ENCODE measurements around the gene TPK1. TPM values are rescaled to one million over a fixed set of nuclear protein-coding genes. Genes with fewer than 3 reads are reported as not detected.

Gene TPK1
- total RNA-seq, 8 experiments from 2014 or later, result 3.9 to 18.0 (median 8.4) TPM

DNA sequence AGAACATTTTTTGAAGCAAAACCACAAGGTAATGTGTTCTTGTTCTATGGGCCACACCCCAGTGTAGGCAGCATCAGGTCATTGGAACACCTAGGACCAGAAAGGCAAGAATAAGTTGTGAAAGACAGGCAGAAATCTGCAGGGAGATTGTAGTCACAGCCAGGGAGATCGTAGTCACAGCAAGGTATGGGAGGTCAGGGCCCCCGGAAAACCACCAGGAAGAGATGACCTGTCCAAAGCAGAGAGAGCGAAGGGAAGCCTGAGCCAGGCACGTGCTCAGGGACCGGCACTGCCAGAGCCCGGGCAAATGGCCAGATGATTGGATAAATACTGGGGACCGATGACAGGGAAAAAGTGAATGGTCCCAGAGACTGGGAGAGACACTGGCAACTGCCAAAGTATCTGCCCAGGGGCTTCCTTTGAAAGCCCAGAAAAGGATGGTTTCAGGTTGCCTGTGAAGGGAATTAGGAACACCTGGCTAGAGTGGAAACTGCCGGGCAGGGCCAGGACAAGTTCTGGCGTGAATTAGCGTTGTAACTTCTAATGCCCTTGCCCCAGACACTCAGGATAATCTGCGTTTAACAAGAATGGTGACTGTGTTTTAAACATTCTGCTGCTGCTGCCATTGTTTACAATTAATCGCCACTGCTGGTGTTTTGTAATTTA is 428.5 kb downstream of the TPK1 start:
- in situ Hi-C loops (cut with MboI; ENCODE audit: low pct_unique_long_range_greater_than_20kb in 2 of 9, low sequenced_read_pairs in 9 of 9, unreplicated experiment in 9 of 9), result no loop called here
- ATAC-seq (replicated peaks in 6 of 8), result no peak
- Histone ChIP-seq H3K27ac (no peak overlapping the region), H3K4me1 (replicated peaks in 1 of 2) (peaks cover 0 to 5% of the 10 kb centered on the region in 2 donors), H3K4me3 (no peak overlapping the region)
- 10 to 100% (median 76%) methylated on average over 2 to 10 of the region's 12 CpGs for WGBS, 10 experiments

- H3K4me3 ChIP-seq, result no peak overlapping the region
- no peaks in the 10 kb centered on the region for H3K4me1 ChIP-seq (replicated peaks in 1 of 2)
- ATAC-seq (replicated peaks in 6 of 8), result no peak
- in situ Hi-C loops (cut with MboI; ENCODE audit: low pct_unique_long_range_greater_than_20kb in 2 of 9, low sequenced_read_pairs in 9 of 9, unreplicated experiment in 9 of 9), result no loop called here
- no peak overlapping the region for H3K27ac ChIP-seq
- 0 to 93% (median 71%) methylated on average over 1 to 4 of the region's 4 CpGs; no CpG with 5 or more reads in 2 of the 10 experiments for WGBS, 10 experiments
Measured at GRCh38 chr7:144404946-144405345, 430.9 kb downstream of the TPK1 start.

- no peak within 1 kb of the TSS for H3K27ac ChIP-seq
- WGBS, 10 experiments, result no CpG with 5 or more reads among the region's 39 CpGs
- H3K4me1 ChIP-seq (replicated peaks in 1 of 2), result no peaks in the 10 kb centered on the region
- in situ Hi-C loops (cut with MboI; ENCODE audit: low pct_unique_long_range_greater_than_20kb in 2 of 9, low sequenced_read_pairs in 9 of 9, unreplicated experiment in 9 of 9), result no loop called here
- no peak within 1 kb of the TSS for H3K4me3 ChIP-seq
- ATAC-seq (replicated peaks in 6 of 8), result no peak
Measured at GRCh38 chr7:144403649-144404061, 432.2 kb downstream of the TPK1 start, which contains the start of gene NOBOX. TSS of gene NOBOX (minus strand) at chr7:144403693.

GRCh38 chr7:144403102-144403501 is 432.8 kb downstream of the TPK1 start:
- ATAC-seq (replicated peaks in 6 of 8), result no peak
- Histone ChIP-seq H3K4me1 (replicated peaks in 1 of 2) (no peaks in the 10 kb centered on the region), H3K27ac (no peak overlapping the region), H3K4me3 (no peak overlapping the region)
- WGBS, 10 experiments, result 60 to 100% (median 60%) methylated on average over 1 of the region's 11 CpGs; no CpG with 5 or more reads in 6 of the 10 experiments
- in situ Hi-C loops (cut with MboI; ENCODE audit: low pct_unique_long_range_greater_than_20kb in 2 of 9, low sequenced_read_pairs in 9 of 9, unreplicated experiment in 9 of 9), result no loop called here
